Cerebellar cortex (tissue), 1 donor: ENCODE data around the gene NLRP4.
"Not testable (repeated sequence)": the region's sequence is repeated elsewhere in the genome, so short reads cannot be mapped to it uniquely, and the experiment has no call there.

Experiments
- DNase-seq: peaks from one replicate; pipeline ENCODE4 v3.0.0-alpha.2; 2015; ENCODE audit warnings: low spot score

Gene NLRP4

DNA sequence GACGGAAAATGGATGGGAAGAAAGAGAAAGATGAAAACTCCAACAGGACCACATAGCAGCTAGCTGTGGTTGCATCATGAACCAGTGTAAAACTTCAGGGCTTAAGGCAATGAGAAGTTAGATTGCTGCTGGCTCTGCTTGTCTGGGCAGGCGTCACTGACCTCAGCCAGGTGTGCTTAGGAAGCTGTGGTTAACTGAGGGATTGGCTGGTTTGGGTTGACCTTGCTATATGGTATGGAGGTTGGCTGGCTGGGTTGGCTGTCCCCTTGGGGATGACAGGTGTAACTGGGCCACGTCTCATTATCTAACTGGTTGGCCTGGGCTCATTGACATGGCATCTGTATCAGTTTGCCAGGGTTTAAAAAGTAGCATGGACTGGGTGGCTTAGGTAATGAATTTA lies 40.9 kb downstream of the NLRP4 start:
- no peak for DNase-seq

DNA sequence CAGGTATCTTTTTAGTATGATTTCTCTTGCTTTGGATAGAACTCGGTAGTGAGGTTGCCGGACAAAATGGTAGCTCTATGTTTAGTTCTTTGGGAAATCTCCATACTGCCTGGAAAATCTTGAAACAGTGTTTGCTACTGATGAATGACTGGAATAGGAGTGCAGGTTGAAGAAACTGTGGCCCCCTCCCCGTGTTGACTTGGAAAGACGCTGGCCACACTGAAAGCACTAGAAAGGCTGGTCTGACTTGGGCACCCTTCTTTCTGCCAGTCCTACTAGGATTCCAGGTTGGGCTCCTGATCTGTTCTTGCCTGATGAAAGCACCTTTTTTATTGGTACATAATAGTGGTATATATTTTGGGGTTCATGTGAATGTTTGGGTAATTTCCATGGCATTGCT lies 46.3 kb downstream of the NLRP4 start:
- DNase-seq = no peak

DNA sequence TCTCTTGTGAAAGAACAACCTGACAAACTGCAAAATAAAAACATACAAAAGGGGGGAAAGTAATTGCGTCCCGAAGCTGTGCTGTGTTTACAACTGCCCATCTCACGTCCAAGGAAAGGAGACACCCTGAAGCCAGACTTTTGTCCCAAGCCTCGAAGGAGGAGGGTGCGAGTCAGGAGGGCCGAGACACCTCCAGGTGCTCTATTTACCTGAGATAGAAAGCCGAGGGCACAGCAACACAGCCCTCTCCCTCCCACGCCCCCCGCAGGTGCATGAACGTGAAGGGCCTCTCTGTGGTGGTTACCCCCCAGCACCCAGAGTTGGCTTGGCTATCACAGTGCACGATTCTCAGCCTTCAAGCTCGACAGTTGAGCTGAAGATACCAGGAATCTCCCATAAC lies 62.6 kb downstream of the NLRP4 start:
- no peak for DNase-seq

DNA sequence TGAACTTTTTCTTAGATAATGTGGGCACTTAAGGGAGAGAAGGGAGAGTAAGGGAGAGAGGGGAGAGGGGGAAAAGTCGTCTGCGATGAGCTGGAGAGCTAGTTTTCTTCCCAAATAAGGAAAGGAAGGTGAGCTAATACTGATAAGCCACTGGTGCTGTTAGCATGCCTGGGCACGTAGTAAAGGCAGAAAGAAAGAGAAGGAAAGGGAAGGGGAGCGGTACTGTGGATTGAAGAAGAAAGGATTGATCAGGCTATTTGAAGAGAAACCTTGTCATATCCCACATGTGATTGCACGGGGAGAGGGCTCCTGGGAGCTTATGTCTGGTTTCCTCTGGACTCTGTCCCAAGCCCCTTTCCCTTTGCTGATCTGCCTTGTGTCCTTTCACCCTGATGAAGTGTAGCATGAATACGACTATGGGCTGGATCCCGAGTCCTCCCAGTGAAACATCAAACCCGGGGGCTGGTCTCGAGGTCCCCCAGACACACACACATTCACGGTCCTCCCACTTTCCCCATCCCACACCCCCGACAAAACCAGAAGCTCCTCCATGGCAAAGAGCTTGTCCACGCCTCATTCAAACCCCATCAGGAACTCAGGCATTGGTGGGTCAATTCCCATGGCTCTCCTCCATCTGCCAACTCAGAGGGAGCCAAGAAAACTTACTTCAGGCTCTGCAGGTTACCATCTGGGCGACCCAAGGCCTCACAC lies 65.2 kb downstream of the NLRP4 start:
- DNase-seq = no peak

DNA sequence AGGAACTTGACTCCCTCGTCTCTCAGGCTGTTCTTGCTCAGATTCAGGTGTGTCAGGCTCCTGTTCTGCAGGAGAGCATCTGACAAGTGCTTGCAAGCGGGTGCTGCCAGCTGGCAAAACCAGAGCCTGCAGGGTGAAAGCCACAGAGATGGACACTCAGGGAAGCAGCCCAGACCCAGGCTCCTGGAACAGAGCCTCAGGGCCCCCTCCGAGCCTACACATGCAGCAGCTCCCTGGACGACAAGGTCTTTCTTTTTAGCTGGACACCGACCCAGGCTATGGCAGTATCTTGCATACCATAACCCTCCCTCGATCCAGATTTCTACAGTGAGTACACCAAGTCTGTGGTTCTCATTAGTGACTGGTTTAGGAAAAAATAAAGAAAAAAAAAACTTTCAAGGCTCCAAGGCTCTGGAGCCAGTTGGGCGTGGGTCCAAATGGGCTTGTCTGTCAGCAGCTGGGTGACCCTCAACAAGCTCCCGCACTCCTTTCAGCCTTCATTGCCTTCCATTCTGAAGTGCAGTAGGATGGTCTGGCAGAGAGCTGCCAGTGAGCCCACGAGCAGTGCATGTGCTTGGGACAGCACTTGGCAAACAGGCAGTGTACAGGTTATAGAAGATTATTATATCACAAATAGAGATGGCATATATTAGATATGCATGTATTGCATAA lies 65.9 kb downstream of the NLRP4 start:
- DNase-seq = no peak

DNA sequence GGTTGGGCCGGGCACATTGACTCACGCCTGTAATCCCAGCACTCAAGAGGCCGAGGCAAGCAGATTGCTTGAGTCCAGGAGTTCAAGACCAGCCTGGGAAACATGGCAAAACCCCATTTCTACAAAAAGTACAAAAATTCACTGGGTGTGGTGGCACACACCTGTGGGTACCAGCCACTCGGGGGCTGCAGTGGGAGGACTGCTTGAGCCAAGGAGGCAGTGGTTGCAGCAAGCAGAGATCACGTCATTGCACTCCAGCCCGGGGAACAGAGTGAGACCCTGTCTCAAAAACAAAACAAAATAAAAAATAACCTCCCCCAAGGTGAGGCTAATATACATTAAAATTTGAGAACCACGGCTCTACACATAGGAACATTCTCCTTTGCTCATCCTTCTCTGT lies 70.9 kb downstream of the NLRP4 start:
- no peak for DNase-seq

DNA sequence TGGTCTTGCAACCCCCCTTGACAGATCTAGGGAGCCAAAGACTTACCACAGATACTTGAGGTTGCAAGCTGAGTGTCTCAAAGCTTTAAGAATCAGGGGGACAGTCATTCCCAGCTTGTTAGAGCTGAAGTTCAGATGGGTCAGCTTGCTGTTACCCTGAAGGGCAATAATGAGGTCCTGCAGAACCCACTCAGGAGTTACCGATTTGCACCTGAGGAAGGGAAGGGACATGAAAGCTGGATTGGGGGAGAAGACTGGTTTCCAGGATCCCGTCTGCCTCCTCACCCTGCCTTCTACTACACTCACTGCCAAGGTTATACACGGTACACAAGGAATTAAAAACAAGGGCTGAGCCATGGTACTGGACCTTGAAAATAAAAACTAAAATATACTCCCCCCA lies 71.4 kb downstream of the NLRP4 start:
- DNase-seq = no peak

DNA sequence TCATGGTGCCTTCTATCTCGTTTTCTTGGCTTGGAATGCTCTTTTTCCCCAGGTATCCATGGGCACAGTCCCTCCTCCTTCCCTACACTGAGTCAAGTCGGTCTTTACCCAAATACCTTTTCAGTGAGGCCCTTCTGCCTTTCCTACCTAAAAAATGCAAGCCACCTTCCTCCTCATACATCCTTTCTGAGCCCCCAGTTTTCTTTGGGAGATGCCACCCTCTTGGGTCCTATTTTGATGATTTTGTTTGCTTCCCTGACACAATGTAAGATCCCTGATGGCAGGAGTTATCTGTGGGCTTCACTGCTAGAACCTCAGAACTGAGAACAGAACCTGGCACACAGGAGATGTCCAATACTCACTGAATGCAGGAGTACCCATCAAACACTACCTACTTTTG lies 73.5 kb downstream of the NLRP4 start:
- DNase-seq = no peak

DNA sequence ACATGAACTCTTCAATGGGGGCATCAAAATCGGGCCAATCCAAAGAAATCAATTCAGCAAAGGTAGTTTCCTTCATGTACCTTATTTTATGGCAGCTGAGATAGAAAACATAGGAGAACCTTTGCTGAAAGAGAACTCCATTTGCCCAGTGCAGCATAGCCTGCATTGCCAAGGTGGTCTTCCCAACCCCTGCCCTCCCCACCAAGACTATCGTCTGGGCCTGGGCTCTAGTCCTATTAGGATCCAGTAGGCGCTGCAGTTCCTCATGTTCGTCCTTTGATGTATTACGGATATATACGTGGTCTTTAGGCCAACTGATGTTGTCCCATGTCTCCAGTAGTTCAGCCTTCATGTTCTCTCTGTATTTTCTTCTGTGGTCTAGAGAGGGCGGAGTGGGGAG lies 76.6 kb downstream of the NLRP4 start:
- DNase-seq = no peak

DNA sequence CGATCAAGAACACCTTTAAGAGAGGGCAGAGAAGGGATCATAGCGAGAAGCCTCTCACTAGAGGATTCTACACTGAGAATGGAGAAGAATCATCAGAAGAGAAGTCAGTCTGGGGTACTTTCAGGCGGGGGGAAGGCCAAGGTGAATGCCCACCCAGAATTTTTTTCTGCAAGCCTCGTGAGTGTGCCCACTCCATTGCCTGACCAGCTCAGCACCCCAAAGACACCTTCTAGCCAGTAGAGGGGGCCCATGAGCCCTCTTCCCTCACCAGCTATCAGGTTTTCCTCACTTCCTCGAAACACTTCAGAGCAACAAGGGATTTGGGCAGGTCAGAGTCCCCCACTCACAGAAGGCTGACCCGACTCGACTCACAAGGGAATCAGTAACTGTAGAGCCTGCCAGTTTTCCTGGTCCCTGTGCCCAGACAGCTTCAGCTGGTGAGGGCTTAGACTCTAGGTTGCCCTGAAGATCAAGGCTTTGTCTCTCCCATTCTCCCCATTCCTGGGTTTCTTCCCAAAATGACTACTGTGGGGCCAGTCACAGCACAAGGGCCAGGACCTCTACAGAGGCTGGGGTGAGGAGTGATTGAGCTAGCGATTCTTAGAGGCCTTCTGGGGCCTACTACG lies 77.4 kb downstream of the NLRP4 start:
- DNase-seq = no peak

DNA sequence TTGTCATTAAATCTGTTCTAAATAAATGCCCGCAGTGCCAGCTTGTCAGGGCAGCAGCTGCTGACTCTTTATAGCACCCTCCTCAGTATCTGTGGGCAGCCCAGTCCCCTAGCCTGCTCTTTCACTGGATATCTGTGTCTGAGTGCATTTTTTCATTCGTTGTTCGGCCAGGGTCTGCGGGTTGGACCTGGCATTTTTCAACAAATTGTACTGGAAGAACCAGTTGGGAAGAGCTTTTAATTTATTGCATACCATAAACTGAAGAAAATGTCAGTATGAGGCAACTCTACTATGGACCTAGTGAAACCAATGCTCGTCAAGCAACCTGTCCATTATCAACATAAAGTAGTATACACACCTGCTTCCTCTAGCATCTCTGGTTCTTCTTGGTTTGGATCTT lies 87.2 kb downstream of the NLRP4 start:
- no peak for DNase-seq

DNA sequence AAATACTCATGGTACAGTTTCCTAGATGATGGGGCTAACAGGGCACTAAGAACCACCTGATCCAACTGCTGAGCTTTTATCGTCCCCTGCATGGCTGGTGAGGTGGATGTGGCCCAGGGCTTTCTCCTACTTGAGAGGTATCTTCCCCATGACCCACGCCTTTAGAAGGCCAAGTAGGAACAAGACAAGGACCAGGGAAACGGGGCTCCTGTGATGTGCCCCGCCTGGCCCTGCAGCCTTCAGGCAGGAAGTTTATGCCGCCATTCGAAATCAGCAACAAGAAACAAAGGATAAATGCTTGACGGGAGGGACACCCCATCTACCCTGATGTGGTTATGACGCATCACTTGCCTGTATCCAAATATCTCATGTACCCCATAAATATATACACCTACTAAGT lies 91.7 kb downstream of the NLRP4 start:
- DNase-seq = no peak

DNA sequence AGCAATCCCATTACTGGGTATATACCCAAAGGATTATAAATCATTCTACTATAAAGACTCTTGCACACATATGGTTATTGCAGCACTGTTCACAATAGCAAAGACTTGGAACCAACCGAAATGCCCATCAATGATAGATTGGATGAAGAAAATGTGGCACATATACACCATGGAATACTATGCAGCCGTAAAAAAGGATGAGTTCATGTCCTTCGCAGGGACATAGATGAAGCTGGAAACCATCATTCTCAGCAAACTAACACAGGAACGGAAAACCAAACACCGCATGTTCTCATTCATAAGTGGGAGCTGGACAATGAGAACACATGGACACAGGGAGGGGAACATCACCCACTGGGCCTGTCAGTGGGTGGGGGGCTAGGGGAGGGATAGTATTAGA lies 92.9 kb downstream of the NLRP4 start:
- not testable (repeated sequence) for DNase-seq

DNA sequence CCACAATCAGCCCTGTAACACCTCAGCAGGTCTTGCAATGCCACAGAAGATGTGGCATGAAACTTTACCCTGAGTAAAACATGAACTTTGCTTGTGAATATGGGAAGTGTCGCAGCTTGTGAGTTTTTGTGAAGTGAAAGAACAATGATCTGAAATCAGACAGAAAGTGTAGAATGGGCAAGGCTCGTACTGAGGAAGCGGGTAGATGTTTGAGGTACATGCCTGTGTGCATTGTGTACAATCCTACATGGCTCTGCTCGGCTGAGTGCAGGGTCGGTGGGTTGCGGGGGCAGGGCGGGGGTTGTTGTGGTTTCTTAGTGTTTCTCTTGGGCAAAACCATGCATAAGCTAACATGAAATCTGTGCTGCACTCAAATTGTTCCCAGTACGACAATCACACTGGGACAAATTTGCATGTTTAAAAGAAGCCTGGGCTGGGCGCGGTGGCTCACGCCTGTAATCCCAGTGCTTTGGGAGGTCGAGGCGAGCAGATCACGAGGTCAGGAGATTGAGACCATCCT lies 94.7 kb downstream of the NLRP4 start:
- no peak for DNase-seq
